Prostate gland (tissue), 2 donors: ENCODE measurements around the gene USP10.

Source experiments
- POLR2A ChIP-seq: fragments of 450-650 bp; IDR thresholded peaks from one replicate; pipeline ENCODE4 v1.6.1; 2016; ENCODE audit warnings: antibody characterized with exemption, mild to moderate bottlenecking
- TF ChIP-seq, protein P1 (sequence below), 4 experiments: fragments of 200-600 bp in 2 of 4; fragments of 450-650 bp in 2 of 4; sonication (generic) in 2 of 4; IDR thresholded peaks; 1 replicate in 3 of 4; 2 replicates in 1 of 4; pipeline ENCODE4 v1.5.1; 2016 to 2019; ENCODE audit warnings: antibody characterized with exemption in 4 of 4, mild to moderate bottlenecking in 2 of 4, moderate library complexity in 2 of 4

GRCh38 chr16:84768061-84768807 lies 68.4 kb downstream of the USP10 start:
- no peak for TF ChIP-seq POLR2A
- TF ChIP-seq, protein P1, sequence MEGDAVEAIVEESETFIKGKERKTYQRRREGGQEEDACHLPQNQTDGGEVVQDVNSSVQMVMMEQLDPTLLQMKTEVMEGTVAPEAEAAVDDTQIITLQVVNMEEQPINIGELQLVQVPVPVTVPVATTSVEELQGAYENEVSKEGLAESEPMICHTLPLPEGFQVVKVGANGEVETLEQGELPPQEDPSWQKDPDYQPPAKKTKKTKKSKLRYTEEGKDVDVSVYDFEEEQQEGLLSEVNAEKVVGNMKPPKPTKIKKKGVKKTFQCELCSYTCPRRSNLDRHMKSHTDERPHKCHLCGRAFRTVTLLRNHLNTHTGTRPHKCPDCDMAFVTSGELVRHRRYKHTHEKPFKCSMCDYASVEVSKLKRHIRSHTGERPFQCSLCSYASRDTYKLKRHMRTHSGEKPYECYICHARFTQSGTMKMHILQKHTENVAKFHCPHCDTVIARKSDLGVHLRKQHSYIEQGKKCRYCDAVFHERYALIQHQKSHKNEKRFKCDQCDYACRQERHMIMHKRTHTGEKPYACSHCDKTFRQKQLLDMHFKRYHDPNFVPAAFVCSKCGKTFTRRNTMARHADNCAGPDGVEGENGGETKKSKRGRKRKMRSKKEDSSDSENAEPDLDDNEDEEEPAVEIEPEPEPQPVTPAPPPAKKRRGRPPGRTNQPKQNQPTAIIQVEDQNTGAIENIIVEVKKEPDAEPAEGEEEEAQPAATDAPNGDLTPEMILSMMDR (IDR thresholded peaks at IDR 0.05) = no peak
